SU-DHL-6 (cell line): ENCODE measurements around the gene ROBO2.

ENCODE experiments used
- EZH2phosphoT487 ChIP-seq: fragments of 200-600 bp; sonication (generic), shearing (Covaris generic); conservative IDR thresholded peaks from 2 replicates; pipeline ENCODE4 v1.6.1; 2018; ENCODE audit warnings: mild to moderate bottlenecking, antibody characterized with exemption, low read length, moderate library complexity, mixed read lengths
- TF ChIP-seq, protein P1 (sequence below): fragments of 200-600 bp; sonication (generic); IDR thresholded peaks from one replicate; pipeline ENCODE4 v1.5.1; 2017; ENCODE audit warnings: antibody characterized with exemption, mild to moderate bottlenecking, low read length, moderate library complexity; ENCODE audit not compliant: insufficient read depth, poor library complexity, severe bottlenecking

DNA sequence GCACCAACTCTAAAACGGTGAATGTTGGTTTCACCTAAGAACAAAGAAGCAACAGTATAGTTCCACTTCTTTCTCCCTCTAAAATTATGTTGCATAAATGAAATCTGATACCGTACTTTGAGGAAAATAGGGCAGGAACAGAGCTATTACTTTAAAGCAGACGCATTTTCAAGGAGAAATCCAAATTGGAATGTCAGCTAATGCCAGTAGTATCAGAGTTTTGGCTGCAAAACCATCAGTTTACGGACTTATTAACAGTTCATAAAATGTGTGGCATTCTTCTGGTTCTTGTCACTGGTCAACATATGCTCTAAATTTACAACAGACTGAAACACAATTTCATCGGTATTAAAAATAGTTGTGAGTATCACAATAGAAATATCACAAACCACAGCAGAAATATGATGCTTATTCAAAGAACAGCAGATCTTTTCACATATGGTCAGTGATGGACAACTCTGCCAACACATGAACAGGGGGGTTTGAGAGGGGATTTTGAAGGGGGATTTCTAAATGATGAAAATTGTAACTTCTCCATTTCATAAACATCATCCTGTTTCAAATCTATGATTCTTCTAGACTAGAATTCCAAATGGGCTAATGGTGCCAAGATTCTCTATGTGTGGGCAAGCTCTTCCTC lies 38.7 kb upstream of the ROBO2 start:
- TF ChIP-seq, protein P1, sequence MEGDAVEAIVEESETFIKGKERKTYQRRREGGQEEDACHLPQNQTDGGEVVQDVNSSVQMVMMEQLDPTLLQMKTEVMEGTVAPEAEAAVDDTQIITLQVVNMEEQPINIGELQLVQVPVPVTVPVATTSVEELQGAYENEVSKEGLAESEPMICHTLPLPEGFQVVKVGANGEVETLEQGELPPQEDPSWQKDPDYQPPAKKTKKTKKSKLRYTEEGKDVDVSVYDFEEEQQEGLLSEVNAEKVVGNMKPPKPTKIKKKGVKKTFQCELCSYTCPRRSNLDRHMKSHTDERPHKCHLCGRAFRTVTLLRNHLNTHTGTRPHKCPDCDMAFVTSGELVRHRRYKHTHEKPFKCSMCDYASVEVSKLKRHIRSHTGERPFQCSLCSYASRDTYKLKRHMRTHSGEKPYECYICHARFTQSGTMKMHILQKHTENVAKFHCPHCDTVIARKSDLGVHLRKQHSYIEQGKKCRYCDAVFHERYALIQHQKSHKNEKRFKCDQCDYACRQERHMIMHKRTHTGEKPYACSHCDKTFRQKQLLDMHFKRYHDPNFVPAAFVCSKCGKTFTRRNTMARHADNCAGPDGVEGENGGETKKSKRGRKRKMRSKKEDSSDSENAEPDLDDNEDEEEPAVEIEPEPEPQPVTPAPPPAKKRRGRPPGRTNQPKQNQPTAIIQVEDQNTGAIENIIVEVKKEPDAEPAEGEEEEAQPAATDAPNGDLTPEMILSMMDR, result no peak
- TF ChIP-seq EZH2phosphoT487, result no peak
